Keratinocyte (primary cell): Measurements from ENCODE around the gene PCP2.

Source experiments
- EZH2 ChIP-seq: IDR thresholded peaks from one replicate; pipeline ENCODE4 v1.6.1; 2012; ENCODE audit warnings: inconsistent platforms, mild to moderate bottlenecking, low read length, moderate library complexity
- TF ChIP-seq, protein P1 (sequence below), 3 experiments: IDR thresholded peaks in 1 of 3; conservative IDR thresholded peaks in 1 of 3; optimal IDR thresholded peaks in 1 of 3; 2 replicates in 2 of 3; 3 replicates in 1 of 3; pipeline versions ENCODE3 to v1.5.1; 2011; ENCODE audit warnings: low read length in 3 of 3, mild to moderate bottlenecking in 3 of 3, moderate library complexity in 2 of 3, control low read depth in 1 of 3, inconsistent platforms in 1 of 3; ENCODE audit not compliant: insufficient read depth in 2 of 3; ENCODE audit errors: extremely low read depth in 1 of 3

DNA sequence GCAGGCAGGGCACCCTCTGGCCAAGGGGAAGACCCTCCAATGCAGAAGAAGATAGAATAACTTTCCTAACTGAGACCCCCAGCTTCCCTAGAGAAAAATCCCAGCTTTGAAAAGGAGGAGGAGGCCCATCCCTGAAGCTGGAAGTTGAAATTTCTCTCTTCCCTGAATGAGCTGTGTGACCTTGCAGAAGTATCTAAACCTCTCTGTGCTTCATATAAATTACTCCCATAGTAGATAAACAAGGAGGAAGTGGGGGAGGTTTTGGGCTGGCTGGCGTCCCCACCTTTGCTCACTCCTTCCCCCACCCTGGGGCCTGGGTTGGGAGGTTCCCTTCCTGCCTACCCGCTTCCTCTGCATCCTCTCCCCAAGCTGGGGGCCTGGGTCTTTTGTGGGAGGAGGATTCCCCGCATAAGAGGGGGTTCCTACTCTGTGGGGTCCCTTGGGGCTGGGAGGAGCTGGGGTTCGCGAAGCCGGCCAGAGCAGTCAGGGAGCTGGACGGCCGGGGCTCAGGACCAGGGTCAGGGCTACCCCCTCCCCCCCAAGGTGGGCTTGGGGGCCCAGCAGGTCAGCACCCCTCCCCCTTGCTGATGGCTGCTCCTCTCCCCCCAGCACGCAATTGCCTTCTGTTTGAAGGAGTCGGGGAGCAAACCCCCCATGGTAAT, 26.2 kb downstream of the PCP2 start:
- TF ChIP-seq, protein P1, sequence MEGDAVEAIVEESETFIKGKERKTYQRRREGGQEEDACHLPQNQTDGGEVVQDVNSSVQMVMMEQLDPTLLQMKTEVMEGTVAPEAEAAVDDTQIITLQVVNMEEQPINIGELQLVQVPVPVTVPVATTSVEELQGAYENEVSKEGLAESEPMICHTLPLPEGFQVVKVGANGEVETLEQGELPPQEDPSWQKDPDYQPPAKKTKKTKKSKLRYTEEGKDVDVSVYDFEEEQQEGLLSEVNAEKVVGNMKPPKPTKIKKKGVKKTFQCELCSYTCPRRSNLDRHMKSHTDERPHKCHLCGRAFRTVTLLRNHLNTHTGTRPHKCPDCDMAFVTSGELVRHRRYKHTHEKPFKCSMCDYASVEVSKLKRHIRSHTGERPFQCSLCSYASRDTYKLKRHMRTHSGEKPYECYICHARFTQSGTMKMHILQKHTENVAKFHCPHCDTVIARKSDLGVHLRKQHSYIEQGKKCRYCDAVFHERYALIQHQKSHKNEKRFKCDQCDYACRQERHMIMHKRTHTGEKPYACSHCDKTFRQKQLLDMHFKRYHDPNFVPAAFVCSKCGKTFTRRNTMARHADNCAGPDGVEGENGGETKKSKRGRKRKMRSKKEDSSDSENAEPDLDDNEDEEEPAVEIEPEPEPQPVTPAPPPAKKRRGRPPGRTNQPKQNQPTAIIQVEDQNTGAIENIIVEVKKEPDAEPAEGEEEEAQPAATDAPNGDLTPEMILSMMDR (optimal IDR thresholded peaks at IDR 0.05 in 1 of 3, IDR thresholded peaks at IDR 0.05 in 1 of 3, conservative IDR thresholded peaks at IDR 0.05 in 1 of 3; ENCODE audit: extremely low read depth in 1 of 3, insufficient read depth in 2 of 3, low read length in 3 of 3): no peak
- no peak for TF ChIP-seq EZH2
